KOPT-K1 (cell line): ENCODE measurements around the gene DNAI2.

Experiments used
- H3K27ac ChIP-seq: fragments of 200-600 bp; sonication (generic); 2 replicates; pipeline ENCODE4 v1.5.1; 2016; ENCODE audit warnings: antibody characterized with exemption, mild to moderate bottlenecking, low read depth, low read length; ENCODE audit not compliant: poor library complexity, severe bottlenecking
- H3K36me3 ChIP-seq: fragments of 200-600 bp; sonication (generic); 2 replicates; pipeline ENCODE4 v1.5.1; 2017; ENCODE audit warnings: antibody characterized with exemption, mild to moderate bottlenecking, low read length, moderate library complexity; ENCODE audit not compliant: insufficient read depth
- H3K9me3 ChIP-seq: fragments of 200-600 bp; sonication (generic); 2 replicates; pipeline ENCODE4 v1.5.1; 2017; ENCODE audit warnings: antibody characterized with exemption, low read length, mild to moderate bottlenecking; ENCODE audit not compliant: insufficient read depth, poor library complexity, severe bottlenecking

DNAI2 gene

GRCh38 chr17:74298778-74299177, 24.7 kb downstream of the DNAI2 start:
- Histone ChIP-seq H3K36me3 (no peaks in the 10 kb centered on the region), H3K27ac (no peak overlapping the region), H3K9me3 (no peaks in the 10 kb centered on the region)

- H3K9me3 ChIP-seq, result no peaks in the 10 kb centered on the region
- no peaks in the 10 kb centered on the region for H3K36me3 ChIP-seq
- H3K27ac ChIP-seq, result no peak overlapping the region
Measured at GRCh38 chr17:74299226-74300009, 25.4 kb downstream of the DNAI2 start.

- H3K36me3 ChIP-seq, result no peaks in the 10 kb centered on the region
Measured at GRCh38 chr17:74303305-74303704, 29.3 kb downstream of the DNAI2 start.

GRCh38 chr17:74304184-74304583, 30.1 kb downstream of the DNAI2 start:
- Histone ChIP-seq H3K9me3 (no peaks in the 10 kb centered on the region), H3K36me3 (no peaks in the 10 kb centered on the region), H3K27ac (no peak overlapping the region)

More at GRCh38 chr17:74303305-74303704, 29.3 kb downstream of the DNAI2 start:
- no peak overlapping the region for H3K27ac ChIP-seq
- no peaks in the 10 kb centered on the region for H3K9me3 ChIP-seq

GRCh38 chr17:74305865-74306654, 32.0 kb downstream of the DNAI2 start:
- H3K9me3 ChIP-seq, result no peaks in the 10 kb centered on the region
- no peak overlapping the region for H3K27ac ChIP-seq
- H3K36me3 ChIP-seq, result no peaks in the 10 kb centered on the region

- H3K27ac ChIP-seq, result no peak overlapping the region
Measured at GRCh38 chr17:74307984-74308773, 34.1 kb downstream of the DNAI2 start.

GRCh38 chr17:74309902-74310301, 35.9 kb downstream of the DNAI2 start:
- peaks cover 5% of the 10 kb centered on the region for H3K9me3 ChIP-seq
- H3K27ac ChIP-seq, result no peak overlapping the region

More at GRCh38 chr17:74307984-74308773, 34.1 kb downstream of the DNAI2 start:
- Histone ChIP-seq H3K9me3 (peaks cover 5% of the 10 kb centered on the region), H3K36me3 (no peaks in the 10 kb centered on the region)

GRCh38 chr17:74314877-74315276, 40.8 kb downstream of the DNAI2 start:
- peaks cover 5% of the 10 kb centered on the region for H3K9me3 ChIP-seq
- H3K27ac ChIP-seq, result no peak overlapping the region
- H3K36me3 ChIP-seq, result no peaks in the 10 kb centered on the region

More at GRCh38 chr17:74309902-74310301, 35.9 kb downstream of the DNAI2 start:
- no peaks in the 10 kb centered on the region for H3K36me3 ChIP-seq

- no peak overlapping the region for H3K27ac ChIP-seq
- peaks cover 5% of the 10 kb centered on the region for H3K9me3 ChIP-seq
- H3K36me3 ChIP-seq, result no peaks in the 10 kb centered on the region
Measured at GRCh38 chr17:74316220-74316619, 42.2 kb downstream of the DNAI2 start.

GRCh38 chr17:74317071-74317470, 43.0 kb downstream of the DNAI2 start:
- Histone ChIP-seq H3K9me3 (peaks cover 5% of the 10 kb centered on the region), H3K36me3 (no peaks in the 10 kb centered on the region), H3K27ac (no peak overlapping the region)

GRCh38 chr17:74318391-74318790, 44.4 kb downstream of the DNAI2 start:
- H3K36me3 ChIP-seq, result no peaks in the 10 kb centered on the region
- no peak overlapping the region for H3K27ac ChIP-seq
- no peaks in the 10 kb centered on the region for H3K9me3 ChIP-seq

- H3K27ac ChIP-seq, result no peak overlapping the region
Measured at GRCh38 chr17:74324521-74324920, 50.5 kb downstream of the DNAI2 start.

GRCh38 chr17:74325376-74325742, 51.3 kb downstream of the DNAI2 start:
- no peak overlapping the region for H3K27ac ChIP-seq
- H3K36me3 ChIP-seq, result no peaks in the 10 kb centered on the region
- no peaks in the 10 kb centered on the region for H3K9me3 ChIP-seq

More at GRCh38 chr17:74324521-74324920, 50.5 kb downstream of the DNAI2 start:
- Histone ChIP-seq H3K36me3 (no peaks in the 10 kb centered on the region), H3K9me3 (no peaks in the 10 kb centered on the region)

- Histone ChIP-seq H3K36me3 (no peaks in the 10 kb centered on the region), H3K27ac (no peak within 1 kb of the TSS), H3K9me3 (no peaks in the 10 kb centered on the region)
Measured at GRCh38 chr17:74325743-74326379, 51.8 kb downstream of the DNAI2 start, which contains the start of gene KIF19. KIF19 (plus strand) TSS chr17:74326226; CDS start chr17:74326350, 124 bp downstream.
